Spleen (tissue), 11 donors: ENCODE measurements around the gene OSER1. TPM values are rescaled to one million over a fixed set of nuclear protein-coding genes. Genes with fewer than 3 reads are reported as not detected.

Source experiments
- DNase-seq: peaks from one replicate; pipeline ENCODE4 v3.0.0-alpha.2; 2020
- H3K27ac ChIP-seq, 8 donors: fragments of 200-600 bp; sonication (generic) in 7 of 8; 1 replicate in 4 of 8; 2 replicates in 4 of 8; pipeline versions ENCODE4 v1.5.0 to v1.8.0; 2016 to 2021; ENCODE audit warnings: inconsistent platforms in 4 of 8, mild to moderate bottlenecking in 4 of 8, moderate library complexity in 1 of 8
- H3K27me3 ChIP-seq, 7 donors: fragments of 200-600 bp; sonication (generic) in 6 of 7; replicated peaks in 1 of 7; 1 replicate in 4 of 7; 2 replicates in 3 of 7; pipeline versions ENCODE4 v1.5.0 to v1.8.0; 2016 to 2021; ENCODE audit warnings: inconsistent platforms in 3 of 7, mild to moderate bottlenecking in 1 of 7
- H3K36me3 ChIP-seq, 6 donors: fragments of 200-600 bp; sonication (generic) in 5 of 6; 1 replicate in 4 of 6; 2 replicates in 2 of 6; pipeline versions ENCODE4 v1.5.0 to v1.8.0; 2016 to 2021; ENCODE audit warnings: inconsistent platforms in 2 of 6
- H3K4me1 ChIP-seq, 6 donors: fragments of 200-600 bp; sonication (generic) in 5 of 6; 1 replicate in 3 of 6; 2 replicates in 3 of 6; pipeline versions ENCODE4 v1.5.0 to v1.8.0; 2016 to 2021; ENCODE audit warnings: inconsistent platforms in 3 of 6
- H3K4me3 ChIP-seq, 8 donors: fragments of 200-600 bp; sonication (generic) in 7 of 8; 1 replicate in 4 of 8; 2 replicates in 4 of 8; pipeline versions ENCODE4 v1.5.0 to v1.8.0; 2016 to 2021; ENCODE audit warnings: inconsistent platforms in 4 of 8, mild to moderate bottlenecking in 4 of 8, moderate library complexity in 2 of 8
- H3K9me3 ChIP-seq, 8 donors: fragments of 200-600 bp; sonication (generic) in 7 of 8; 1 replicate in 4 of 8; 2 replicates in 4 of 8; pipeline versions ENCODE4 v1.5.0 to v1.8.0; 2016 to 2021; ENCODE audit warnings: inconsistent platforms in 4 of 8
- POLR2A ChIP-seq, 3 donors: fragments of 450-650 bp; IDR thresholded peaks; one replicate each; pipeline ENCODE4 v1.5.1; 2017; ENCODE audit warnings: antibody characterized with exemption in 3 of 3, mild to moderate bottlenecking in 1 of 3
- POLR2AphosphoS5 ChIP-seq, 3 donors: sonication (generic); formaldehyde crosslinking; IDR thresholded peaks; one replicate each; pipeline ENCODE4 v1.5.1; 2017; ENCODE audit warnings: antibody characterized with exemption in 3 of 3
- WGBS, 5 donors: extraction: QIAGEN DNeasy Blood & Tissue Kit in 3 of 5; methylation state at CpG; one replicate each; pipeline versions ENCODE4 v1.1.5 to v1.1.7; 2013 to 2018; 5-methylcytosine and 5-hydroxymethylcytosine counted together
- intact Hi-C: fragments of 100-400 bp; cut with DNase I; formaldehyde crosslinking; loops from one replicate; pipeline ENCODE4 v1.15.0; 2023; ENCODE audit warnings: low total_unique reads
- polyA plus RNA-seq, 3 donors: library from polyadenylated mRNA; stranded (reverse); fragments of 200-250 nt; gene quantifications; one replicate each; pipeline ENCODE4 v1.2.1, GENCODE V29; 2013
- total RNA-seq, 7 donors: library from RNA; depleted of rRNA in 3 of 7; stranded (reverse); fragments of >200 nt in 3 of 7; fragmentation: NEBNext Ultra II Directional in 4 of 7; extraction: Animal tissue kit (Norgen Biotek cat#: 25700) in 4 of 7; gene quantifications; one replicate each; pipeline versions ENCODE4 v1.1.0 to v1.2.1, GENCODE V29; 2016 to 2021
- TF ChIP-seq, protein P1 (sequence below), 11 experiments: fragments of 200-600 bp in 7 of 11; fragments of 450-650 bp in 4 of 11; sonication (generic) in 4 of 11; IDR thresholded peaks in 8 of 11; conservative IDR thresholded peaks in 3 of 11; 1 replicate in 7 of 11; 2 replicates in 4 of 11; pipeline versions ENCODE4 v1.4.0 to v1.8.0; 2016 to 2021; ENCODE audit warnings: antibody characterized with exemption in 11 of 11, inconsistent platforms in 4 of 11, mild to moderate bottlenecking in 1 of 11
- donor health status: healthy with polysubstance abuse.
- donor health status: DM: no; HTN: no; CAD: no; lungs with moderate emphysema.
- donor health status: DM: no; HTN: no; CAD: no.
- donor health status: Bipolar disorder and iron deficiency.
- donor health status: healthy.
- donor health status: DM: no; HTN: no; CAD: no.
- donor health status: DM: yes; HTN: yes; CAD: no.

OSER1 gene
- total and polyA plus RNA-seq, 10 donors = 28.5 to 47.0 (median 38.2) TPM

GRCh38 chr20:44215125-44215524, 4.6 kb upstream of the OSER1 start:
- Histone ChIP-seq H3K4me1 (peaks cover 8 to 72% (median 46%) of the 10 kb centered on the region in 6 donors), H3K27ac (no peak overlapping the region), H3K36me3 (peaks cover 0 to 11% (median 0%) of the 10 kb centered on the region in 6 donors), H3K27me3 (no peaks in the 10 kb centered on the region), H3K4me3 (no peak overlapping the region), H3K9me3 (no peaks in the 10 kb centered on the region)
- TF ChIP-seq, protein P1, sequence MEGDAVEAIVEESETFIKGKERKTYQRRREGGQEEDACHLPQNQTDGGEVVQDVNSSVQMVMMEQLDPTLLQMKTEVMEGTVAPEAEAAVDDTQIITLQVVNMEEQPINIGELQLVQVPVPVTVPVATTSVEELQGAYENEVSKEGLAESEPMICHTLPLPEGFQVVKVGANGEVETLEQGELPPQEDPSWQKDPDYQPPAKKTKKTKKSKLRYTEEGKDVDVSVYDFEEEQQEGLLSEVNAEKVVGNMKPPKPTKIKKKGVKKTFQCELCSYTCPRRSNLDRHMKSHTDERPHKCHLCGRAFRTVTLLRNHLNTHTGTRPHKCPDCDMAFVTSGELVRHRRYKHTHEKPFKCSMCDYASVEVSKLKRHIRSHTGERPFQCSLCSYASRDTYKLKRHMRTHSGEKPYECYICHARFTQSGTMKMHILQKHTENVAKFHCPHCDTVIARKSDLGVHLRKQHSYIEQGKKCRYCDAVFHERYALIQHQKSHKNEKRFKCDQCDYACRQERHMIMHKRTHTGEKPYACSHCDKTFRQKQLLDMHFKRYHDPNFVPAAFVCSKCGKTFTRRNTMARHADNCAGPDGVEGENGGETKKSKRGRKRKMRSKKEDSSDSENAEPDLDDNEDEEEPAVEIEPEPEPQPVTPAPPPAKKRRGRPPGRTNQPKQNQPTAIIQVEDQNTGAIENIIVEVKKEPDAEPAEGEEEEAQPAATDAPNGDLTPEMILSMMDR (IDR thresholded peaks at IDR 0.05 in 8 of 11, conservative IDR thresholded peaks at IDR 0.05 in 3 of 11) = peak in 10 of 11 experiments; percentile 41 to 87 (median 72)
- TF ChIP-seq POLR2A (IDR thresholded peaks at IDR 0.05) = no peak
- peak; percentile 87 for DNase-seq
- 48 to 54% (median 51%) methylated on average over 7 of the region's 7 CpGs for WGBS, 5 donors
- intact Hi-C loops = loop anchor here (5.0 to 10.0 kb wide), 3 partner anchors 97 to 400 kb away; partner anchors contain the start of gene FITM2

DNA sequence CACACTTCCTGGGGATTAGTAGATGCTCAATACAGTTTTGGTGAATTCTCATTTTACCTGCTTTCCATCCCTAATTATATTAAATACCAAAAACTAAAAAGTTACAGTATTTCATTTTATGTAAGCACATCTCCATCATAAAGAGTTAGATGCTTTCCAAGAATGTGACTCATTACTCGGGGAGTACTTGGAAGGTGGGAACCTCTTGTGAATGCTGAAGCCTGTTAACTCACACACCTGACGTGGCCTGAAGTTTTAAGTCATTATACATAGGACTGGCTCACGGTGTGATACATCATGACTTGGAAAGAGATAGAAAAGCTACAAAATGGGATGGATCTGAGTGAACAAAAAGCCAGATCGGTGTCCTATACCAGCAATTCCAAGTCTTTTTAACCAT, 2.2 kb upstream of the OSER1 start:
- DNase-seq = no peak
- H3K36me3 ChIP-seq = peaks cover 0 to 11% (median 0%) of the 10 kb centered on the region in 6 donors
- no peaks in the 10 kb centered on the region for H3K9me3 ChIP-seq
- TF ChIP-seq POLR2A (IDR thresholded peaks at IDR 0.05) (no peak), POLR2AphosphoS5 (IDR thresholded peaks at IDR 0.05) (no peak)
- TF ChIP-seq, protein P1 (IDR thresholded peaks at IDR 0.05 in 8 of 11, conservative IDR thresholded peaks at IDR 0.05 in 3 of 11) = no peak
- WGBS, 5 donors = 76 to 95% (median 92%) methylated on average over 4 of the region's 4 CpGs
- peaks cover 13 to 72% (median 53%) of the 10 kb centered on the region in 6 donors for H3K4me1 ChIP-seq
- intact Hi-C loops = loop anchor here (10.0 kb wide), 2 partner anchors 172 to 402 kb away; no protein-coding TSS in a partner anchor
- H3K27me3 ChIP-seq = no peaks in the 10 kb centered on the region
- H3K27ac ChIP-seq = no peak overlapping the region
- no peak overlapping the region for H3K4me3 ChIP-seq

DNA sequence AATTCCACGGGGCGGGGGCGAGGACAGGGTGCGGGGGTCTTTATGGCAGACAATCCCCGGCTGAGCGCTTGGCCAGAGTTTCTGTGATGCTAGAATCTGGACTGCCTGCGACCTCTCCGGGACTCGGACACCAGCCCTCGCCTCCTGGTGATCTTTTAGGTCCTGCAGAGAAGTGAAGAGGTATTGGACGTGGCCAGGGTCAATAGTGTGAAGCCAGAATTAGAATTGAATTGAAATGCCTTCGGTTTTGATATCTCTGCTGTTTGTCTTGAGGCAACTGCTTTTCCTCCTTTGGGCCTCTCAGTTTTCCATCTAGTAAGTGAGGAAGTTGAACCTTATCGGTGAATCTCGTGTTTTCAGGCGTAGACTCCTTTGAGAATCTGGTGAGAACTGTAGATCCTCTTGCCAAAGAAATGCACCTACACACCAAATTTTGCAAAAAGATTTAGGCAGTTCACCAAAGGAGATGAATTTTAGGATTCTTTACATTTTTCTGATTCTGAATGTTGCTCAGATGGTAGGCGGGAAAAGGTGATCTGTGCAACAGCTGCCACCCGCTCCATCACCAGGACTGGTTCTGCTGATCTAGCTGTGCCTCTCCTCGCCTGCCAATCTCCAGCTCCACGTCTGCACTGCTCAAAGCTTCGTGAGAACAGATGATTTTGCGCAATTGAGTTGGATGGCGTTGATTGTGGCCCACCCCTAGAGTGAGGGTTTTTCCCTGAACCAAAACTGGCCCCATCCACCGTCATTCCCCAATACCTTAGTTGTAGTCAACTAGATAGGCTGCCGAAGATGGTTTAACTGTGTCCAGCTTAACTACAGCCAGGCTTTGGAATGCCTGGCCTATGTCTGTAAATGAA, 837 bp upstream of the OSER1 start:
- TF ChIP-seq, protein P1 (IDR thresholded peaks at IDR 0.05 in 8 of 11, conservative IDR thresholded peaks at IDR 0.05 in 3 of 11) = no peak
- TF ChIP-seq POLR2A (IDR thresholded peaks at IDR 0.05) (no peak), POLR2AphosphoS5 (IDR thresholded peaks at IDR 0.05) (no peak)
- Histone ChIP-seq H3K36me3 (peaks cover 0 to 9% (median 2%) of the 10 kb centered on the region in 6 donors), H3K27ac (peak overlapping the region; percentile 72 to 99 (median 98)), H3K27me3 (no peaks in the 10 kb centered on the region), H3K4me1 (peaks cover 18 to 74% (median 55%) of the 10 kb centered on the region in 6 donors), H3K9me3 (no peaks in the 10 kb centered on the region), H3K4me3 (peak overlapping the region; percentile 63 to 99 (median 92))
- DNase-seq = peak; percentile 80
- WGBS, 5 donors = 13 to 20% (median 16%) methylated on average over 19 to 24 of the region's 24 CpGs
- intact Hi-C loops = loop anchor here (10.0 kb wide), 2 partner anchors 173 to 403 kb away; no protein-coding TSS in a partner anchor
